GM18868 (cell line): ENCODE results near the gene SNX22.

ENCODE experiments used
- ATAC-seq: cut with Tn5 transposase; IDR thresholded peaks from one replicate; pipeline ENCODE4 v1.9.1; 2021; ENCODE audit warnings: mild to moderate bottlenecking, moderate library complexity; ENCODE audit not compliant: unreplicated experiment

The SNX22 gene

GRCh38 chr15:64193971-64194370 lies 42.4 kb downstream of the SNX22 start:
- no peak for ATAC-seq

GRCh38 chr15:64197425-64197824 lies 45.9 kb downstream of the SNX22 start:
- no peak for ATAC-seq

- ATAC-seq = no peak
Observed at GRCh38 chr15:64205202-64205601, 53.7 kb downstream of the SNX22 start.
